Adrenal gland (tissue), 5 donors: ENCODE data around the gene PLXNA4.

Experiments used
- POLR2A ChIP-seq, 2 donors: fragments of 450-650 bp; IDR thresholded peaks; one replicate each; pipeline ENCODE4 v1.6.1; 2017; ENCODE audit warnings: antibody characterized with exemption in 2 of 2, mild to moderate bottlenecking in 2 of 2, moderate library complexity in 1 of 2
- TF ChIP-seq, protein P1 (sequence below), 6 experiments: fragments of 450-650 bp in 4 of 6; fragments of 200-600 bp in 2 of 6; sonication (generic) in 1 of 6; IDR thresholded peaks; 1 replicate in 5 of 6; 2 replicates in 1 of 6; pipeline versions ENCODE4 v1.5.1 to v1.8.0; 2016 to 2021; ENCODE audit warnings: antibody characterized with exemption in 6 of 6, mild to moderate bottlenecking in 2 of 6, moderate library complexity in 1 of 6
- donor health status: DM: no; HTN: no; CAD: no.

DNA sequence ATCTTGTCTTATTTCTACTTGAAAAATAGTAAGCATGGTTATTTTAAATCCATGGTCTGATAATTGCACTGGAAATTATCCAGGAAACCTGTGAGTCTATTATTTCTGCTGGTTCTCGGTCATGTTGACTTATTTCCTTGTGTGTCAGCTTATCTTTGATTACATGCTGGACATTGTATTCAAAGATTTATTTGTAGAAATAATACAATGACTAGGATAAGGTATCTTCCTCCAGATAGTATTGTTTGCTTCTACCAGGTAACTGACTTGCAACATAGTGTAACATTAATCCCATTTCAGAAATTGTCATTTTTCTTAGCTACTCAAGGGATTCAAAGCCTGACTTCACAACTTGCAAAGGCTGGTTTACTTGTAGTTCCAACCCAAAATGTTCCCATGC lies 33.4 kb downstream of the PLXNA4 start:
- TF ChIP-seq, protein P1, sequence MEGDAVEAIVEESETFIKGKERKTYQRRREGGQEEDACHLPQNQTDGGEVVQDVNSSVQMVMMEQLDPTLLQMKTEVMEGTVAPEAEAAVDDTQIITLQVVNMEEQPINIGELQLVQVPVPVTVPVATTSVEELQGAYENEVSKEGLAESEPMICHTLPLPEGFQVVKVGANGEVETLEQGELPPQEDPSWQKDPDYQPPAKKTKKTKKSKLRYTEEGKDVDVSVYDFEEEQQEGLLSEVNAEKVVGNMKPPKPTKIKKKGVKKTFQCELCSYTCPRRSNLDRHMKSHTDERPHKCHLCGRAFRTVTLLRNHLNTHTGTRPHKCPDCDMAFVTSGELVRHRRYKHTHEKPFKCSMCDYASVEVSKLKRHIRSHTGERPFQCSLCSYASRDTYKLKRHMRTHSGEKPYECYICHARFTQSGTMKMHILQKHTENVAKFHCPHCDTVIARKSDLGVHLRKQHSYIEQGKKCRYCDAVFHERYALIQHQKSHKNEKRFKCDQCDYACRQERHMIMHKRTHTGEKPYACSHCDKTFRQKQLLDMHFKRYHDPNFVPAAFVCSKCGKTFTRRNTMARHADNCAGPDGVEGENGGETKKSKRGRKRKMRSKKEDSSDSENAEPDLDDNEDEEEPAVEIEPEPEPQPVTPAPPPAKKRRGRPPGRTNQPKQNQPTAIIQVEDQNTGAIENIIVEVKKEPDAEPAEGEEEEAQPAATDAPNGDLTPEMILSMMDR (IDR thresholded peaks at IDR 0.05): no peak
- TF ChIP-seq POLR2A (IDR thresholded peaks at IDR 0.05): no peak
